GM12875 (cell line): Measurements from ENCODE around the gene CDC42SE1.
A peak's percentile ranks its signal among the peaks of the same experiment; 100 is the strongest.

Experiments
- H3K4me3 ChIP-seq: one replicate; pipeline ENCODE4 v1.5.1; 2011; ENCODE audit warnings: low read depth, low read length, control low read depth
- CTCF ChIP-seq: IDR thresholded peaks from 2 replicates; pipeline ENCODE4 v1.5.1; 2011; ENCODE audit warnings: low read depth, mild to moderate bottlenecking, control low read depth, inconsistent platforms, low read length, moderate library complexity, borderline replicate concordance; ENCODE audit not compliant: insufficient read depth

Gene CDC42SE1

GRCh38 chr1:151009206-151009587, 50.2 kb downstream of the CDC42SE1 start:
- no peak for TF ChIP-seq CTCF
- H3K4me3 ChIP-seq, result peak overlapping the region; percentile 82

- peak within 1 kb of the TSS; percentile 82 for H3K4me3 ChIP-seq
- no peak for TF ChIP-seq CTCF
Observed at GRCh38 chr1:151008244-151009205, 50.9 kb downstream of the CDC42SE1 start, which contains the start of gene PRUNE1. Gene PRUNE1, plus strand, starts transcription at chr1:151008449. Its CDS starts 184 bp downstream, at chr1:151008633.

GRCh38 chr1:151007853-151008243, 51.6 kb downstream of the CDC42SE1 start:
- peak overlapping the region; percentile 82 for H3K4me3 ChIP-seq
- TF ChIP-seq CTCF, result no peak

GRCh38 chr1:151006327-151007052, 52.9 kb downstream of the CDC42SE1 start, which contains the start of gene MINDY1:
Gene MINDY1, minus strand, starts transcription at chr1:151006902. Its CDS starts 4,285 bp downstream, at chr1:151002617.
- peak within 1 kb of the TSS; percentile 57 for H3K4me3 ChIP-seq
- TF ChIP-seq CTCF, result peak; percentile 48; the same call in 1 of the 2 replicates

GRCh38 chr1:151005729-151006319, 53.6 kb downstream of the CDC42SE1 start:
- H3K4me3 ChIP-seq, result peak overlapping the region; percentile 57
- no peak for TF ChIP-seq CTCF

GRCh38 chr1:151003180-151003579, 56.2 kb downstream of the CDC42SE1 start:
- H3K4me3 ChIP-seq, result no peak overlapping the region
- no peak for TF ChIP-seq CTCF
